ENCODE data around the gene SORBS1.

- no peak for TF ChIP-seq POLR2A (IDR thresholded peaks at IDR 0.05; ENCODE audit: low read length)
- no peak for TF ChIP-seq GATA1 (IDR thresholded peaks at IDR 0.05; ENCODE audit: low read depth, low read length)
These were observed 271.2 kb downstream of the SORBS1 start for GRCh38 chr10:95289921-95290421.
